ENCODE results near the gene RNF207.

- TF ChIP-seq, protein P1, sequence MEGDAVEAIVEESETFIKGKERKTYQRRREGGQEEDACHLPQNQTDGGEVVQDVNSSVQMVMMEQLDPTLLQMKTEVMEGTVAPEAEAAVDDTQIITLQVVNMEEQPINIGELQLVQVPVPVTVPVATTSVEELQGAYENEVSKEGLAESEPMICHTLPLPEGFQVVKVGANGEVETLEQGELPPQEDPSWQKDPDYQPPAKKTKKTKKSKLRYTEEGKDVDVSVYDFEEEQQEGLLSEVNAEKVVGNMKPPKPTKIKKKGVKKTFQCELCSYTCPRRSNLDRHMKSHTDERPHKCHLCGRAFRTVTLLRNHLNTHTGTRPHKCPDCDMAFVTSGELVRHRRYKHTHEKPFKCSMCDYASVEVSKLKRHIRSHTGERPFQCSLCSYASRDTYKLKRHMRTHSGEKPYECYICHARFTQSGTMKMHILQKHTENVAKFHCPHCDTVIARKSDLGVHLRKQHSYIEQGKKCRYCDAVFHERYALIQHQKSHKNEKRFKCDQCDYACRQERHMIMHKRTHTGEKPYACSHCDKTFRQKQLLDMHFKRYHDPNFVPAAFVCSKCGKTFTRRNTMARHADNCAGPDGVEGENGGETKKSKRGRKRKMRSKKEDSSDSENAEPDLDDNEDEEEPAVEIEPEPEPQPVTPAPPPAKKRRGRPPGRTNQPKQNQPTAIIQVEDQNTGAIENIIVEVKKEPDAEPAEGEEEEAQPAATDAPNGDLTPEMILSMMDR (conservative IDR thresholded peaks at IDR 0.05 in 1 of 2, IDR thresholded peaks at IDR 0.05 in 1 of 2; ENCODE audit: low read depth in 1 of 2, low read length in 2 of 2): no peak
- no peak for TF ChIP-seq EZH2 (IDR thresholded peaks at IDR 0.05; ENCODE audit: low read length, missing control alignments)
Measured at GRCh38 chr1:6239213-6239752, 33.4 kb downstream of the RNF207 start.
